ENCODE results near the gene IKZF1.

Gene IKZF1

DNA sequence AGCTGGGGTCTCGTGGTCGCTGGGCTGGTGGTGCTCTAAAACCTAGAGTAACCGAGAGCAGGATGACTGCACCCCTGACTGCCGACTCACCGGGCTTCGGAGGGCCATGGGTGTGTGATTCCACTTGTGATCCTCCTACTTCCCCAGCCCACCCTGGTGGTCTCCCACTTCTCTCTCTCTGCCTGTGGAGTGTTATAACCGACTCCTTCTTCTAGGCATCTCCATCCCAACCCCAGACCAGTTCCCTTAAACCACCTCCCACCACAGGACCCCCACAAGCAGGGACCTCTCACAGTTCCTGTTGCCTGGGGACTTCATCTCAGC, 52.4 kb downstream of the IKZF1 start:
- no peak for DNase-seq

GRCh38 chr7:50357426-50357825, 52.9 kb downstream of the IKZF1 start:
- DNase-seq = no peak

DNA sequence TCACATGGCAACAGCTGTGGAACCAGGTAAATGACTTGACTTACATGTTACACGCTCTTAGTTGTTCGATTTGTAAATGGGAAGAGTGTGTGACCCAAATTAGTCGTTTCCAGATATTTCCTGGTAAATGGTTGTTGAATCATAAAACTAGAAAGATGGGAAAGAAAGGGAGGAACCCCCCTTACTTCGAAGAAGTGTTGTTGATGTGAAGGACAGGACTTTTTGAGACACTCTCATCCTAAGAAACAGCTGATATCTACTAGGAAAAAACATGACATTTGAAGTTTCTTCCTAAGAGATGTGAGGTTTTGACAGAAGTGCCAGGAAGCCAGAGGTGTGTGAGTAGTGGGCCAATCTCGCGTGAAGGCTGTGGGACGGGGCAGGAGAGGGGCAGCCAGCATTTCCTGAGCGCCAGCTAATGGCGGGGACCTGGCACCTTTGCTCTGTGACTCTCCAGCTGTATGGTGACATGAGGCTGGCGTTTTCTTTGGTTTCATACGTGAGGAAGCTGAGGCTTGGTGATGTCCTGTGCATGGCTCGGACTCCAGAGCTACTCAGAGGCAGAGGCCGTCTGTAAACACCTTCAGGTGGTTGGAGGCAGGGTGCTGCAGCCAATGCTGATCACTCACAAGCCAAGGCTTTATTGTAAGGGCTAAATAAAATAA, 53.7 kb downstream of the IKZF1 start:
- DNase-seq = peak; percentile 36

DNA sequence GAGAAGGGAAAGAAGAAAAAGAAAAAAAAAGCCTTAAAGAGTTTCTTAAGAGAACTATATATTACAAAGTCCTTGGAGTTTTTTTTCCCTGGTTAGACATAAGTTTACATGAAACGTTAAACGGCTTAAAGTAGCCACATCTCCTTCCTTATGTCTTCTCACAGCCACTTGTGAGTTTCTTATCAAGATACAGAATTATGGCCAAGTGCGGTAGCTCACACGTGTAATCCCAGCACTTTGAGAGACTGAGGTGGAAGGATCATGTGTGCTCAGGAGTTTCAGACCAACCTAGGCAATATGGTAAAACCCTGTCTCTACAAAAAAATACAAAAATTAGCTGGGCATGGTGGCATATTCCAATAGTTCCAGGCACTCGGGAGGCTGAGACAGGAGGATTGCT, 54.3 kb downstream of the IKZF1 start:
- DNase-seq = peak; percentile 59

GRCh38 chr7:50359258-50359994, 54.9 kb downstream of the IKZF1 start:
- DNase-seq = no peak

GRCh38 chr7:50359995-50360925, 55.7 kb downstream of the IKZF1 start:
- peak; percentile 94 for DNase-seq

- DNase-seq = no peak
These were observed 57.6 kb downstream of the IKZF1 start for GRCh38 chr7:50362142-50362541.

DNA sequence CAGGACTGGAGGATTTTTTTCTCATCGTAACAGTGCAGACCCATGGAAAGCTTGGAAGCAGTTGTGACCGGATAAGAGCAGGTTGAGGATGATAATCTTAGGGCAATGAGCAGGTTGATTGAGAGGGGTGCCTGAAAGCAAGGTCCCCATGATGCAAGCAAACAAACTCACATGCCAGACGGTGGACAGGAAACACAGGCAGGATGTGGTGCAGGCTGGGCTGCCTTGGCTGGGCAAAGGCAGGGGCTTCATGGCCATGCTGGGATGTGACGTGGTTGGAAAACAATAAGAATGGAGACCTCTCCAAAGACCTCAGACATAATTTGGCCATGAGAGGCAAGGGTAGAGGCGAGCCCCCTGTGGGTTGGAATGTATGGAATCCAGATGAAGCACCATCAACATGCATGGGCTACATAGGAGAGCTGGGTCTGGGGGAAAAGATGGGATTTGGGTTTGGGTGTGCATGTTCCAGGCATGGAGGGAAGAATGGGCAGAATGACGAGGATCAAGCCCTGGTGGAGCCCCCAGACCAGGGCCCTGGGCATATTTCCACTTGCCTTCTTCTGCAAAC, 58.3 kb downstream of the IKZF1 start:
- no peak for DNase-seq

GRCh38 chr7:50363327-50364060, 59.0 kb downstream of the IKZF1 start:
- no peak for DNase-seq

- DNase-seq = no peak
These were observed 60.1 kb downstream of the IKZF1 start for GRCh38 chr7:50364645-50365044.

DNA sequence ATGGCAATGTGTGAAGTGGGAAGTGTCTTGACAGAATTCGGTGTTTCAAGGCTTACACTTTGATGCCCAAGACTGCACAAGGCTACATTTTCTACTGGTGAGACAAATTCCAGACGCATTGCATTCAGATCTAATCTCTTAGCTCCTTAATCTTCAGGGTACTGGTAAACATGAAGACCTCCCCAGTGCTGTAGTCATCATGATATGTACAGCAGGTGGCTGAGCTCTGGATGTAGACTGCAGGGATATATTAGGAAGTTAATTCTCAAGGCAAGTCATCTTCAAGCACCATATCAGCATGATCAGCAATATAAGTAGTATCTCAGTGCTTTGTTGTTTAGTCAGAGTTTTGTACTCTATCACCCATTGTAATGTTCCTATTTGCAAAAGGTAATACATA, 61.8 kb downstream of the IKZF1 start:
- DNase-seq = no peak

GRCh38 chr7:50367100-50367499, 62.6 kb downstream of the IKZF1 start:
- DNase-seq = no peak

DNA sequence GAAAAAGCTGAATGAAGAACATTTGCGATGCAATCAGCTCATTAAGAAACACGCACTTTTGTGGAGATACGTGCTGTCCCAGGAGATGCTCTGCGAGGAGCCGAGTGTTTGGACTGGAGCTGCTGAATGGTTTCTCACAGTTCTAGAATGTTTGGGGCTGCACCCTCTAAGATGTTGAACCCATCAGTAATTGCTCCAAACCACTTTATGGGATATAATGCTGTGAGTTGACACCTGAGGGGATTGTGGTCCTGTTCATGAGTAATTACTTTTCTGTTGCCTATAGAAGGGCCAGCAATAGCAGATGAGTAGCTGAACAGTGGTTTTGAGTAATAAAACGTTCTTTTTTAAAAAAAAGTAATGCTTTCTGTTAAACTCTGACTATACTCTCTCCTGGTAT, 63.1 kb downstream of the IKZF1 start:
- no peak for DNase-seq

DNA sequence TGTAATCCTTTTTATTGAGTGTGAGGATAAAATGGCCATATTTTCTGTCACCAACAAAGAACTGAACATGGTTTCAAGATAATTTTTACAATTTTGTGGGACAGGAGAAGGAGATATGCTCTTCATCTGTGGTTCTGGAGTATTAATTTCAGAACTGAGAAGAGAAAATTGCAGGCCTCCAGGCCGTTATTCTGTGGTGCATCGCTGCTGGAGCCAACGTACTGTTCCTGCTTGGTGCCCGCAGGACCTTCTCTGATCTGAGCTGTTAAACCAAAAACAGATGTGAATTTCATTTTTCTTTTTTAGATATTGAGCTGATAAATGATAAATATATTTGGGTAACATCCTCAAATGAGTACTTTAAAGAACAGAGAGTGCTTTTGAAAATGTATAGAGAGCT, 63.9 kb downstream of the IKZF1 start:
- DNase-seq = no peak

- DNase-seq = peak; percentile 91
These were observed 64.9 kb downstream of the IKZF1 start for GRCh38 chr7:50369143-50370026.

DNA sequence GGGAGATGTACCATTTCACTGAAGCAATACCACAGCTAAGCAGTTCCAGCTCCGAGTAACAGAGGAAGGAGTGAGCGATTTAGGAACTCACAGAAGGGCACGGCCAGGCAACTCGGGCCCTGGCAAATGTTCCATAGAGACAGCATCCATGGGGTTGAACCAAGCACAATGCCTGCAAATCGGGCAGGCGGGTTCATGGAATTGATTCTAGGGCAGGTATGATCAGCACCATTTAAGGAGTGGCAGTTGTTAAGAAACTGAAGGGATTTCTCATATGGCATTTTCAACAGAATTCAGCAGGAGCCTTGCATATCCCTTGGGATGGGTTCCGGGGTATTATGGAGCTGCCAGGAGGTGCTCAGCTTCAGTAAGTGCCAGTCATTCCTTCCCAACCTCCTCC, 66.4 kb downstream of the IKZF1 start:
- no peak for DNase-seq

GRCh38 chr7:50371551-50372021, 67.1 kb downstream of the IKZF1 start:
- DNase-seq = no peak

GRCh38 chr7:50372923-50373322, 68.4 kb downstream of the IKZF1 start:
- DNase-seq = no peak

GRCh38 chr7:50376056-50376820, 71.7 kb downstream of the IKZF1 start:
- DNase-seq = no peak

DNA sequence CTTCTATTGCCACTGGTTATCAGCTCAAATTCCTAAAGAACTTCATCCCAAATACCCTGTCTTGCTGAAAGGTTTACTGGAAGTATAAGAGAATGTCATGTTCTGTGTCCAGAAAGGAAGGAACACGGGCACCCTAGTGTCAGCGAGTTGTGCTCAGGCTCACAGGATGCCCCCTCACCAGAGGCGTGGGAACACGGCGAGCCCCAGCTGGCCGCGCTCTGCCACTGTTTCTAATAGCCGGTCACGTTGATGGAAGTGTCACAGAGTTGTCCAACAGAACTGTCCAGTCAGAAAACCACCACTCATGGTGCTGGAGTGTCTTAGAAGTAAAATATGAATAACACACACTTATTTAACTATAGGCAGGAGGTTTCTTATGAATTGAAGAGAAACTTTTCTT, 72.8 kb downstream of the IKZF1 start:
- DNase-seq = no peak

GRCh38 chr7:50379082-50379481, 74.6 kb downstream of the IKZF1 start:
- DNase-seq = no peak
